ENCODE results near the gene RABGAP1L.

DNA sequence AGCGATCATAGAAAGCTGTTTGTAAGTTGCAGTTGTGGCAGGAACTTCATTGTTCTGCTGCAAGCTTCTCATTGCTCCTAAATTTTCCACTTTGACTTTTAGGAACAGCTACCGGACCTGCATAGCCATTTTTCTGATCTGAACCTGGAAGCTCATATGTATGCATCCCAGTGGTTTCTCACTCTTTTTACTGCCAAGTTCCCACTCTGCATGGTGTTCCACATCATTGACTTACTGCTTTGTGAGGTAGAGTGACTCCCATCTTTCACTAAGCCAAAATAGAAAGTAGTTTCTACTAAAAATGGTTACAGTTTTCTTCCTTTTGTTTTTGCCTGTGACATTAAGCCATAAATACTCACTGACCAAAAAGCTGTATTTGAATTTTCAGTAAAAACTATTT, 542.7 kb downstream of the RABGAP1L start:
- TF ChIP-seq, protein P1, sequence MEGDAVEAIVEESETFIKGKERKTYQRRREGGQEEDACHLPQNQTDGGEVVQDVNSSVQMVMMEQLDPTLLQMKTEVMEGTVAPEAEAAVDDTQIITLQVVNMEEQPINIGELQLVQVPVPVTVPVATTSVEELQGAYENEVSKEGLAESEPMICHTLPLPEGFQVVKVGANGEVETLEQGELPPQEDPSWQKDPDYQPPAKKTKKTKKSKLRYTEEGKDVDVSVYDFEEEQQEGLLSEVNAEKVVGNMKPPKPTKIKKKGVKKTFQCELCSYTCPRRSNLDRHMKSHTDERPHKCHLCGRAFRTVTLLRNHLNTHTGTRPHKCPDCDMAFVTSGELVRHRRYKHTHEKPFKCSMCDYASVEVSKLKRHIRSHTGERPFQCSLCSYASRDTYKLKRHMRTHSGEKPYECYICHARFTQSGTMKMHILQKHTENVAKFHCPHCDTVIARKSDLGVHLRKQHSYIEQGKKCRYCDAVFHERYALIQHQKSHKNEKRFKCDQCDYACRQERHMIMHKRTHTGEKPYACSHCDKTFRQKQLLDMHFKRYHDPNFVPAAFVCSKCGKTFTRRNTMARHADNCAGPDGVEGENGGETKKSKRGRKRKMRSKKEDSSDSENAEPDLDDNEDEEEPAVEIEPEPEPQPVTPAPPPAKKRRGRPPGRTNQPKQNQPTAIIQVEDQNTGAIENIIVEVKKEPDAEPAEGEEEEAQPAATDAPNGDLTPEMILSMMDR (IDR thresholded peaks at IDR 0.05; ENCODE audit: control extremely low read depth in 1 of 3, insufficient read depth in 1 of 3, low read depth in 1 of 3, low read length in 3 of 3), result no peak
- TF ChIP-seq POLR2A (IDR thresholded peaks at IDR 0.05; ENCODE audit: control extremely low read depth in 1 of 2, low read depth in 2 of 2, low read length in 2 of 2) (no peak), ASH2L (IDR thresholded peaks at IDR 0.05; ENCODE audit: low read length) (no peak), YY1 (IDR thresholded peaks at IDR 0.05; ENCODE audit: low read depth, low read length) (no peak), RAD21 (IDR thresholded peaks at IDR 0.05 in 1 of 2, conservative IDR thresholded peaks at IDR 0.05 in 1 of 2; ENCODE audit: low read depth in 2 of 2, low read length in 2 of 2) (no peak)

Data from H1 (cell line).